GM12878 (cell line): ENCODE results near the gene NPC1. TPM values are rescaled to one million over a fixed set of nuclear protein-coding genes. Genes with fewer than 3 reads are reported as not detected.

Experiments used
- ATAC-seq: fragments of 200-7000 bp; cut with Tn5 transposase; 3 replicates; pipeline ENCODE4 v1.9.1; 2020; ENCODE audit warnings: mild to moderate bottlenecking, moderate library complexity
- BruUV-seq: library from RNA; stranded (reverse); fragments of 400-500 nt; replicated peaks from 2 replicates; lab custom pipeline; 2021; lab: Mats Ljungman, UMichigan
- CTCF ChIA-PET: fragments of 300-600 bp; sonication (Branson Sonifier 250); formaldehyde crosslinking; extraction: SDS; loops from one replicate; lab custom pipeline; 2021; ENCODE audit warnings: inconsistent platforms; lab: Yijun Ruan, JAX
- POLR2A ChIA-PET: fragments of 350-600 bp; formaldehyde crosslinking; extraction: SDS; loops from one replicate; lab custom pipeline; 2021; ENCODE audit warnings: inconsistent platforms; lab: Charles Lee
- RAD21 ChIA-PET: fragments of 300-600 bp; sonication (Branson Sonifier 250); formaldehyde crosslinking; loops from one replicate; lab custom pipeline; 2023; ENCODE audit warnings: antibody characterized with exemption; ENCODE audit not compliant: unreplicated experiment; lab: Charles Lee
- SMC1A ChIA-PET: fragments of 300-600 bp; sonication (Branson Sonifier 250); formaldehyde crosslinking; loops from one replicate; lab custom pipeline; 2023; ENCODE audit not compliant: unreplicated experiment, uncharacterized antibody; lab: Charles Lee
- DNase-seq: peaks from one replicate; pipeline ENCODE4 v3.0.0-alpha.2; 2011; ENCODE audit warnings: low read depth, low spot score
- FAIRE-seq: peaks from 3 replicates; lab custom pipeline; 2011; peaks lifted over from hg19 to GRCh38; lab: Jason Lieb, UNC
- H2AFZ ChIP-seq: 2 replicates; pipeline ENCODE4 v1.6.0; 2011; ENCODE audit warnings: low read depth, low read length, control low read depth; ENCODE audit not compliant: control insufficient read depth
- H3K27ac ChIP-seq: 2 replicates; pipeline ENCODE4 v1.5.1; 2011; ENCODE audit warnings: control low read depth; ENCODE audit not compliant: control insufficient read depth, insufficient read depth
- H3K27me3 ChIP-seq, 2 experiments: replicated peaks in 1 of 2; 2 replicates each; pipeline versions ENCODE4 v1.6.0 to v1.6.1; 2011; ENCODE audit warnings: low read length in 1 of 2; ENCODE audit not compliant: control insufficient read depth in 2 of 2, insufficient read depth in 2 of 2
- H3K36me3 ChIP-seq, 2 experiments: 2 replicates each; pipeline ENCODE4 v1.5.1; 2011; ENCODE audit warnings: low read length in 1 of 2; ENCODE audit not compliant: control insufficient read depth in 2 of 2, insufficient read depth in 2 of 2
- H3K4me1 ChIP-seq: 2 replicates; pipeline ENCODE4 v1.6.1; 2011; ENCODE audit warnings: mild to moderate bottlenecking, low read length, moderate library complexity, mixed read lengths; ENCODE audit not compliant: control insufficient read depth, insufficient read depth
- H3K4me2 ChIP-seq: 2 replicates; pipeline ENCODE4 v1.6.0; 2011; ENCODE audit warnings: control low read depth; ENCODE audit not compliant: control insufficient read depth, insufficient read depth
- H3K4me3 ChIP-seq: fragments of 200-600 bp; sonication (generic); 2 replicates; pipeline ENCODE4 v1.5.1; 2016
- H3K79me2 ChIP-seq: 2 replicates; pipeline ENCODE4 v1.6.0; 2011; ENCODE audit warnings: low read length; ENCODE audit not compliant: control insufficient read depth, insufficient read depth
- H3K9ac ChIP-seq: 2 replicates; pipeline ENCODE4 v1.8.0; 2011; ENCODE audit warnings: low read length, control low read depth, mixed read lengths; ENCODE audit not compliant: control insufficient read depth, insufficient read depth
- H3K9me3 ChIP-seq: replicated peaks from 3 replicates; pipeline ENCODE4 v1.5.1; 2011; ENCODE audit warnings: mild to moderate bottlenecking, low read length; ENCODE audit not compliant: control insufficient read depth, insufficient read depth
- H4K20me1 ChIP-seq: 2 replicates; pipeline ENCODE4 v1.6.0; 2011; ENCODE audit not compliant: control insufficient read depth, insufficient read depth
- FOXM1 ChIP-seq: IDR thresholded peaks from 2 replicates; pipeline ENCODE4 v1.6.1; 2012; ENCODE audit warnings: low read depth, mild to moderate bottlenecking, inconsistent platforms, low read length, moderate library complexity
- TAF1 ChIP-seq: IDR thresholded peaks from 2 replicates; pipeline ENCODE4 v1.6.1; 2011; ENCODE audit warnings: mild to moderate bottlenecking, low read depth, low read length, borderline replicate concordance
- WGBS: methylation state at CpG from one replicate; pipeline ENCODE4 v1.1.6; 2016; ENCODE audit warnings: low lambda C conversion rate; ENCODE audit not compliant: insufficient replicate concordance, insufficient coverage; ENCODE audit errors: missing lambda C conversion rate; 5-methylcytosine and 5-hydroxymethylcytosine counted together
- in situ Hi-C: fragments of 300-500 bp; cut with MboI; formaldehyde crosslinking; loops from 9 replicates; pipeline ENCODE4 v1.14.3; 2018; ENCODE audit warnings: mixed read lengths
- intact Hi-C: fragments of 100-400 bp; cut with micrococcal nuclease; formaldehyde crosslinking; loops from one replicate; pipeline ENCODE4 v1.14.2; 2022; ENCODE audit not compliant: unreplicated experiment
- polyA plus RNA-seq, 11 experiments: library from polyadenylated mRNA; depleted of rRNA in 4 of 11; unstranded in 6 of 11; stranded (reverse) in 5 of 11; fragments of >200 nt; fragmentation: Nextera tagmentation in 4 of 11; fragmentation: Illumina TruSeq in 1 of 11; extraction: Ambion mirVana in 4 of 11; extraction: Trizol in 1 of 11; gene quantifications; 1 replicate in 1 of 11; 2 replicates in 10 of 11; pipeline versions ENCODE4 v1.2.1 to v1.2.3, GENCODE V29; 2011 to 2016; ENCODE audit warnings: inconsistent platforms in 2 of 11, missing spikeins in 2 of 11, low read depth in 1 of 11
- total RNA-seq, 4 experiments: library from RNA; depleted of rRNA in 3 of 4; stranded (reverse); fragments of >200 nt in 3 of 4; fragmentation: Illumina TruSeq in 1 of 4; extraction: Trizol in 1 of 4; gene quantifications; 2 replicates each; pipeline versions ENCODE4 v1.2.1 to v1.2.3, GENCODE V29; 2013 to 2021

The NPC1 gene
- total and polyA plus RNA-seq, 10 of the 15 experiments (the other 5 are each of a cell fraction or from before 2014, with no cell fraction given) = 10.1 to 45.2 (median 19.4) TPM

GRCh38 chr18:23503963-23504344, 82.4 kb downstream of the NPC1 start:
- ChIA-PET POLR2A (interaction anchor here (1.3 to 2.1 kb wide), 6 partner anchors 16 to 370 kb away, joined by 3 to 8 read pairs (median 5); partner anchors contain the start of genes NPC1 and RIOK3), RAD21 (interaction anchor here (0.9 to 2.1 kb wide), 9 partner anchors 16 to 145 kb away, joined by 3 to 12 read pairs (median 4); partner anchors contain the start of gene RIOK3), CTCF (interaction anchor here (1.0 to 4.2 kb wide), 7 partner anchors 13 to 82 kb away, joined by 3 to 23 read pairs (median 13); partner anchors contain the start of gene NPC1), SMC1A (interaction anchor here (0.6 to 3.8 kb wide), 9 partner anchors 16 to 199 kb away, joined by 3 to 18 read pairs (median 6); partner anchors contain the start of gene RIOK3)
- Histone ChIP-seq H3K4me1 (peaks cover 11% of the 10 kb centered on the region), H3K4me3 (peak overlapping the region; percentile 85), H3K9ac (peak overlapping the region; percentile 61), H3K27ac (peak overlapping the region; percentile 73), H3K36me3 (peaks cover 6 to 15% of the 10 kb centered on the region in 2 experiments; a peak in 3 of 4 replicates), H2AFZ (no peak overlapping the region; the same call in 1 of the 2 replicates), H4K20me1 (no peaks in the 10 kb centered on the region), H3K9me3 (no peaks in the 10 kb centered on the region), H3K4me2 (peak overlapping the region; percentile 75), H3K79me2 (peaks cover 37% of the 10 kb centered on the region), H3K27me3 (no peaks in the 10 kb centered on the region)
- ATAC-seq (no peak), FAIRE-seq (no peak), DNase-seq (no peak)
- in situ Hi-C loops = no loop called here
- intact Hi-C loops = loop anchor here (2.0 to 10.0 kb wide), 8 partner anchors 52 to 709 kb away; partner anchors contain the start of genes NPC1, RBBP8 and RIOK3
- BruUV-seq = no TSS peak
- 2% methylated on average over 21 of the region's 21 CpGs for WGBS
- 0 out of 2 replicates have a peak, but pooled peaks have one; percentile 3 for TF ChIP-seq TAF1
- TF ChIP-seq FOXM1 = no peak
